H9 (cell line): ENCODE results near the gene EIF1AD. TPM values are rescaled to one million over a fixed set of nuclear protein-coding genes. Genes with fewer than 3 reads are reported as not detected.
A peak's percentile ranks its signal among the peaks of the same experiment; 100 is the strongest.

Experiments used
- DNase-seq: peaks from one replicate; pipeline ENCODE4 v3.0.0-alpha.2; 2017
- H2AFZ ChIP-seq: one replicate; pipeline ENCODE4 v1.6.1; 2013; ENCODE audit warnings: mild to moderate bottlenecking, low read length, control low read depth, moderate library complexity
- H2AK5ac ChIP-seq: 2 replicates; pipeline ENCODE4 v1.6.1; 2013; ENCODE audit warnings: low read length, control low read depth, mixed read lengths; ENCODE audit not compliant: insufficient read length
- H2BK120ac ChIP-seq: one replicate; pipeline ENCODE4 v1.6.1; 2013; ENCODE audit warnings: low read depth, mild to moderate bottlenecking, low read length, control low read depth, inconsistent platforms; ENCODE audit not compliant: poor library complexity, severe bottlenecking
- H2BK12ac ChIP-seq: 2 replicates; pipeline ENCODE4 v1.6.1; 2013; ENCODE audit warnings: low read length, control low read depth, mixed read lengths, low read depth; ENCODE audit not compliant: insufficient read length
- H2BK15ac ChIP-seq: 2 replicates; pipeline ENCODE4 v1.6.1; 2013; ENCODE audit warnings: low read depth, low read length, control low read depth
- H2BK20ac ChIP-seq: one replicate; pipeline ENCODE4 v1.6.1; 2013; ENCODE audit warnings: low read depth, mild to moderate bottlenecking, low read length, control low read depth, inconsistent platforms; ENCODE audit not compliant: poor library complexity, severe bottlenecking
- H2BK5ac ChIP-seq: 2 replicates; pipeline ENCODE4 v1.6.1; 2013; ENCODE audit warnings: low read length, control low read depth, mixed read lengths; ENCODE audit not compliant: insufficient read length
- H3K14ac ChIP-seq: 2 replicates; pipeline ENCODE4 v1.6.1; 2013; ENCODE audit warnings: low read length, control low read depth; ENCODE audit not compliant: insufficient read depth
- H3K18ac ChIP-seq: 2 replicates; pipeline ENCODE4 v1.6.1; 2013; ENCODE audit warnings: low read depth, mild to moderate bottlenecking, mixed read lengths, low read length, control low read depth; ENCODE audit not compliant: insufficient read length
- H3K23ac ChIP-seq: 2 replicates; pipeline ENCODE4 v1.6.1; 2013; ENCODE audit warnings: low read length, control low read depth, mixed read lengths, low read depth; ENCODE audit not compliant: insufficient read length
- H3K23me2 ChIP-seq: 2 replicates; pipeline ENCODE4 v1.6.1; 2013; ENCODE audit warnings: low read depth, mild to moderate bottlenecking, mixed read lengths, low read length, control low read depth; ENCODE audit not compliant: insufficient read length, poor library complexity, severe bottlenecking
- H3K27ac ChIP-seq: 2 replicates; pipeline ENCODE4 v1.5.1; 2013; ENCODE audit warnings: low read length, control low read depth, mixed read lengths, low read depth; ENCODE audit not compliant: insufficient read length
- H3K27me3 ChIP-seq: 2 replicates; pipeline ENCODE4 v1.6.1; 2013; ENCODE audit warnings: low read length, control low read depth, inconsistent platforms; ENCODE audit not compliant: insufficient read depth
- H3K4ac ChIP-seq: 2 replicates; pipeline ENCODE4 v1.6.1; 2013; ENCODE audit warnings: low read depth, mild to moderate bottlenecking, control low read depth, inconsistent platforms, low read length, moderate library complexity
- H3K4me1 ChIP-seq: 2 replicates; pipeline ENCODE4 v1.6.1; 2013; ENCODE audit warnings: low read length, control low read depth, inconsistent platforms; ENCODE audit not compliant: insufficient read depth
- H3K4me2 ChIP-seq: 2 replicates; pipeline ENCODE4 v1.6.1; 2013; ENCODE audit warnings: low read length, control low read depth, mixed read lengths; ENCODE audit not compliant: insufficient read length, insufficient read depth
- H3K56ac ChIP-seq: 2 replicates; pipeline ENCODE4 v1.6.1; 2013; ENCODE audit warnings: low read depth, mild to moderate bottlenecking, mixed read lengths, low read length, control low read depth; ENCODE audit not compliant: insufficient read length
- H3K79me1 ChIP-seq: 2 replicates; pipeline ENCODE4 v1.6.1; 2013; ENCODE audit warnings: low read depth, mild to moderate bottlenecking, moderate library complexity, low read length, control low read depth, inconsistent platforms; ENCODE audit not compliant: insufficient read depth, poor library complexity, severe bottlenecking
- H3K79me2 ChIP-seq: 2 replicates; pipeline ENCODE4 v1.6.1; 2013; ENCODE audit warnings: low read length, control low read depth, inconsistent platforms; ENCODE audit not compliant: insufficient read depth
- H3K9ac ChIP-seq: 2 replicates; pipeline ENCODE4 v1.6.1; 2013; ENCODE audit warnings: low read length, control low read depth, mixed read lengths; ENCODE audit not compliant: insufficient read length; ENCODE audit errors: extremely low read depth
- H3K9me3 ChIP-seq: one replicate; pipeline ENCODE4 v1.6.1; 2013; ENCODE audit warnings: low read depth, low read length, inconsistent platforms; ENCODE audit not compliant: control insufficient read depth
- H3T11ph ChIP-seq: one replicate; pipeline ENCODE4 v1.6.1; 2013; ENCODE audit warnings: mild to moderate bottlenecking, low read length, control low read depth, inconsistent platforms
- H4K20me1 ChIP-seq: one replicate; pipeline ENCODE4 v1.6.1; 2013; ENCODE audit not compliant: control insufficient read depth, insufficient read length, insufficient read depth
- H4K5ac ChIP-seq: 2 replicates; pipeline ENCODE4 v1.6.1; 2013; ENCODE audit warnings: low read depth, mild to moderate bottlenecking, mixed read lengths, low read length, control low read depth; ENCODE audit not compliant: insufficient read length
- H4K8ac ChIP-seq: replicated peaks from 2 replicates; pipeline ENCODE4 v1.6.1; 2013; ENCODE audit warnings: low read length, control low read depth, mixed read lengths, low read depth; ENCODE audit not compliant: insufficient read length
- H4K91ac ChIP-seq: 2 replicates; pipeline ENCODE4 v1.6.1; 2013; ENCODE audit warnings: low read depth, mild to moderate bottlenecking, moderate library complexity, mixed read lengths, low read length, control low read depth; ENCODE audit not compliant: insufficient read length
- H3K27ac Mint-ChIP-seq, 3 experiments: 2 replicates in 2 of 3; 3 replicates in 1 of 3; pipeline ENCODE4 v1.8.0; 2020 to 2021; ENCODE audit warnings: mixed read lengths in 3 of 3, mild to moderate bottlenecking in 1 of 3, moderate library complexity in 1 of 3
- H3K27me3 Mint-ChIP-seq: 2 replicates; pipeline ENCODE4 v1.8.0; 2021; ENCODE audit warnings: low read depth, mild to moderate bottlenecking, moderate library complexity, mixed read lengths
- H3K36me3 Mint-ChIP-seq, 3 experiments: 2 replicates in 2 of 3; 3 replicates in 1 of 3; pipeline ENCODE4 v1.8.0; 2020 to 2021; ENCODE audit warnings: low read depth in 3 of 3, mixed read lengths in 3 of 3; ENCODE audit not compliant: insufficient read depth in 1 of 3
- H3K4me1 Mint-ChIP-seq, 2 experiments: 2 replicates each; pipeline ENCODE4 v1.8.0; 2020; ENCODE audit warnings: mixed read lengths in 2 of 2
- H3K4me3 Mint-ChIP-seq, 2 experiments: 2 replicates in 1 of 2; 3 replicates in 1 of 2; pipeline ENCODE4 v1.8.0; 2020 to 2021; ENCODE audit warnings: mild to moderate bottlenecking in 2 of 2, mixed read lengths in 2 of 2, moderate library complexity in 1 of 2
- H3K9me3 Mint-ChIP-seq, 2 experiments: 2 replicates in 1 of 2; 3 replicates in 1 of 2; pipeline ENCODE4 v1.8.0; 2020; ENCODE audit warnings: mild to moderate bottlenecking in 2 of 2, mixed read lengths in 2 of 2, moderate library complexity in 1 of 2
- WGBS: extraction: QIAGEN DNeasy Blood & Tissue Kit; methylation state at CpG from one replicate; pipeline ENCODE4 v1.1.7; 2013; ENCODE audit warnings: missing lambda C conversion rate, low lambda C conversion rate, mixed read lengths; ENCODE audit not compliant: insufficient read length; ENCODE audit errors: extremely low coverage; 5-methylcytosine and 5-hydroxymethylcytosine counted together
- total RNA-seq: library from RNA; stranded (reverse); gene quantifications from 2 replicates; pipeline ENCODE4 v1.2.1, GENCODE V29; 2021
- TF ChIP-seq, protein P1 (sequence below): fragments of 200-600 bp; sonication (generic); conservative IDR thresholded peaks from 3 replicates; pipeline ENCODE4 v1.8.0; 2021; ENCODE audit warnings: antibody characterized with exemption, mild to moderate bottlenecking

Gene EIF1AD
- total RNA-seq, 1 experiment from 2014 or later: 46.7 TPM

DNA sequence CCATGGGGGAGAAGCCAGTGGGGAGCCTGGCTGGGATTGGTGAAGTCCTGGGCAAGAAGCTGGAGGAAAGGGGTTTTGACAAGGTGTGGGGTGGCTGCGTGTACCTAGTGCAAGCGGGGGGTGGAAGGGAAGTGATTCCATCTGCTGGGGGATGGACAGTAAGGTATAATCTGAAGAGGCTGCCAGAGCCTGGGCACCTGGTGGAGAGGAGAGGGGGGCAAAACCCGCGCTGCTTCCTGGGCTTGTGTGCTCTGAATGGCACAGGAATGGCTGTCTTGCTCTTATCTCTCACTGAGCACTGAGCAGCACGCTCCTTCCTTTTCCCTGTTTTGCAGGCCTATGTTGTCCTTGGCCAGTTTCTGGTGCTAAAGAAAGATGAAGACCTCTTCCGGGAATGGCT lies 1.3 kb upstream of the EIF1AD start:
- Histone ChIP-seq H3K23ac (no peak overlapping the region), H4K91ac (no peak overlapping the region), H2BK20ac (no peak overlapping the region), H3K9ac (no peak overlapping the region), H3K9me3 (no peaks in the 10 kb centered on the region), H2BK15ac (no peak overlapping the region), H3T11ph (no peak overlapping the region), H3K23me2 (peaks cover 12% of the 10 kb centered on the region), H3K18ac (no peak overlapping the region), H4K20me1 (no peaks in the 10 kb centered on the region), H3K4me2 (peak overlapping the region; percentile 98), H3K27me3 (no peaks in the 10 kb centered on the region), H3K27ac (no peak overlapping the region), H2BK120ac (no peak overlapping the region), H3K56ac (no peak overlapping the region), H4K5ac (no peak overlapping the region), H3K4me1 (no peaks in the 10 kb centered on the region), H2BK12ac (no peak overlapping the region), H3K14ac (no peak overlapping the region), H3K79me1 (no peaks in the 10 kb centered on the region), H2BK5ac (no peak overlapping the region), H2AK5ac (no peak overlapping the region), H3K4ac (no peak overlapping the region), H4K8ac (no peak overlapping the region), H2AFZ (no peak overlapping the region), H3K79me2 (peaks cover 8% of the 10 kb centered on the region; the same call in 1 of the 2 replicates)
- Mint-ChIP-seq H3K36me3 (peaks cover 33 to 58% (median 48%) of the 10 kb centered on the region in 3 experiments), H3K4me3 (peak overlapping the region; percentile 99 to 100), H3K4me1 (peaks cover 27 to 31% of the 10 kb centered on the region in 2 experiments), H3K27ac (peak overlapping the region in 2 of 3 experiments; percentile 72 to 85; a peak in 4 of 7 replicates), H3K27me3 (no peaks in the 10 kb centered on the region), H3K9me3 (no peaks in the 10 kb centered on the region)
- no CpG with 5 or more reads among the region's 6 CpGs for WGBS
- no peak for DNase-seq
- TF ChIP-seq, protein P1, sequence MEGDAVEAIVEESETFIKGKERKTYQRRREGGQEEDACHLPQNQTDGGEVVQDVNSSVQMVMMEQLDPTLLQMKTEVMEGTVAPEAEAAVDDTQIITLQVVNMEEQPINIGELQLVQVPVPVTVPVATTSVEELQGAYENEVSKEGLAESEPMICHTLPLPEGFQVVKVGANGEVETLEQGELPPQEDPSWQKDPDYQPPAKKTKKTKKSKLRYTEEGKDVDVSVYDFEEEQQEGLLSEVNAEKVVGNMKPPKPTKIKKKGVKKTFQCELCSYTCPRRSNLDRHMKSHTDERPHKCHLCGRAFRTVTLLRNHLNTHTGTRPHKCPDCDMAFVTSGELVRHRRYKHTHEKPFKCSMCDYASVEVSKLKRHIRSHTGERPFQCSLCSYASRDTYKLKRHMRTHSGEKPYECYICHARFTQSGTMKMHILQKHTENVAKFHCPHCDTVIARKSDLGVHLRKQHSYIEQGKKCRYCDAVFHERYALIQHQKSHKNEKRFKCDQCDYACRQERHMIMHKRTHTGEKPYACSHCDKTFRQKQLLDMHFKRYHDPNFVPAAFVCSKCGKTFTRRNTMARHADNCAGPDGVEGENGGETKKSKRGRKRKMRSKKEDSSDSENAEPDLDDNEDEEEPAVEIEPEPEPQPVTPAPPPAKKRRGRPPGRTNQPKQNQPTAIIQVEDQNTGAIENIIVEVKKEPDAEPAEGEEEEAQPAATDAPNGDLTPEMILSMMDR: no peak
